Measurements from ENCODE around the gene FEM1B.

FEM1B gene

DNA sequence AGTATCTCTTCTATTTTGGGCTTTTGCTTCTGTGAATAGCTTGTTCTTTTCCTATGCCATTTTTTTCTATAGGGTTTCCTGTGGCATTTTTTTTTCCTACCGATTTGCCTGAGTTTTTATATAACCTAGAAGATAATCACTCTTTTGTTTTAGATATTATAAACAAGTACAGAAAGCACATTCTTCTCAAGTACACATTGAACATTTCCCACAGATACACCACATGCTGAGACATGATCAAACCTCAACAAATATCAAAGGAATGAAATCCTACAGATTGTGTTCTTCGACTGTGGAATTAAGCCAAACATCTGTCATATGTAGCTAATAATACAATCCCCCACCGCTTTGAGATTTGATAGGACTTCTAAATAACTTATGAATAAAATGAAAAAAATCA is 9.1 kb upstream of the FEM1B start:
- TF ChIP-seq, protein P1, sequence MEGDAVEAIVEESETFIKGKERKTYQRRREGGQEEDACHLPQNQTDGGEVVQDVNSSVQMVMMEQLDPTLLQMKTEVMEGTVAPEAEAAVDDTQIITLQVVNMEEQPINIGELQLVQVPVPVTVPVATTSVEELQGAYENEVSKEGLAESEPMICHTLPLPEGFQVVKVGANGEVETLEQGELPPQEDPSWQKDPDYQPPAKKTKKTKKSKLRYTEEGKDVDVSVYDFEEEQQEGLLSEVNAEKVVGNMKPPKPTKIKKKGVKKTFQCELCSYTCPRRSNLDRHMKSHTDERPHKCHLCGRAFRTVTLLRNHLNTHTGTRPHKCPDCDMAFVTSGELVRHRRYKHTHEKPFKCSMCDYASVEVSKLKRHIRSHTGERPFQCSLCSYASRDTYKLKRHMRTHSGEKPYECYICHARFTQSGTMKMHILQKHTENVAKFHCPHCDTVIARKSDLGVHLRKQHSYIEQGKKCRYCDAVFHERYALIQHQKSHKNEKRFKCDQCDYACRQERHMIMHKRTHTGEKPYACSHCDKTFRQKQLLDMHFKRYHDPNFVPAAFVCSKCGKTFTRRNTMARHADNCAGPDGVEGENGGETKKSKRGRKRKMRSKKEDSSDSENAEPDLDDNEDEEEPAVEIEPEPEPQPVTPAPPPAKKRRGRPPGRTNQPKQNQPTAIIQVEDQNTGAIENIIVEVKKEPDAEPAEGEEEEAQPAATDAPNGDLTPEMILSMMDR (conservative IDR thresholded peaks at IDR 0.05; ENCODE audit: low read depth, low read length), result no peak
- H3K4me3 ChIP-seq (ENCODE audit: low read length), result no peak overlapping the region
- DNase-seq (ENCODE audit: low read depth), result no peak

DNA sequence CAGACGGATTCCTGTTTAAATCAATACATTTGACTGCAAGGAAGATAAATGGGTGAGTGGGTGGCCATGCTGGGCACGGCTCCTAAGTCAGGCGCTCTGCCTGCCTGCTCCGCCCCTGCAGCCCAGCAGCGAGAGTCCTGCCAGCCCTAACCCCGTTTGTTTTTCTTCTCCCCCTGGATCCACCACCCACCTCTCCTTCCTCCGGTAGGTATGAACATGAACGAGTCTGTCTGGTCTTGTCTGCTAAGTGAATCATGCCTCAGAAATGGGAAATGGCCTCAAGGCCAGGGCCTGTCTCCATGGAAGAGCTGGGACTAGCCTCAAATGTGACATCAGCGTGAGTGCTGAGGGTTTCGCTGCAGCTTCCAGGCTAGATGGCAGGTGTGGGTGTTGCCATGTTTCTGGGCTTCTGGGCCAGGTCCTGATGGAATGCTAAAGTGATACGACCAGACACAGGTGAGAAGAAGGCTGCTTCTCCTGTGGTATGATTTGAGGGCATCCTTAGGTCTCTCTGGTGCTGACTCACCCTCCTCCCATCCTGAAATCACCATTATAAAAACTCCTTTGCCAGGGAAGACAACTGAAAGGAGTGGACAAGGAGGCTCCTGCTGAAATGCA is 5.6 kb upstream of the FEM1B start:
- H3K4me3 ChIP-seq (ENCODE audit: low read length), result no peak overlapping the region
- no peak for DNase-seq (ENCODE audit: low read depth)
- TF ChIP-seq, protein P1 (conservative IDR thresholded peaks at IDR 0.05; ENCODE audit: low read depth, low read length), result no peak

DNA sequence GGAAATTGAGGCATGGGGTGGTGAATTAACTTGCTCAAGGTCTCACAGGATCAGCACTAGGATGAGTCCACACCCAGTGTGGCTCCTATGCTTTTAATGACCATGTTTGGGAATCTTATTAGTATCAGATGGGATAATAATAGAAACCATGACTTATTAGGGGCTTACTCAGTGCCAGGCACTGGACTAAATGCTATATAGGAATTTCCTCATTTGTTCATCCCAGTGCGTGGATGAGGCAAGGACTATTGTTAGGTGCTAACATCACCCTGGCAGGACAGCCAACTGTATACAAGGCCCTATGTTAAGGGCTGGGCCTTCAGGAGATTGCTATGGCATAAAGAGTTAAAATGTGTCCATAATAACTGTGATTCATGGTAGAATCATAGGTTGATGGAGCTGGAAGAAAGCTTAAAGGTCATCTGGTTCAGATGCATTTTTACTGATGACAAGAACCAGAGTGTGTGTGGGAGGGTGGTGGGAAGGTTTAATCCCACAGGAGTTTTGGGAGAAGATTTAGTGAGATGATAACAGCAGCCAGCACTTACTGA is 4.7 kb upstream of the FEM1B start:
- TF ChIP-seq, protein P1 (conservative IDR thresholded peaks at IDR 0.05; ENCODE audit: low read depth, low read length), result no peak
- no peak overlapping the region for H3K4me3 ChIP-seq (ENCODE audit: low read length)
- DNase-seq (ENCODE audit: low read depth), result no peak

DNA sequence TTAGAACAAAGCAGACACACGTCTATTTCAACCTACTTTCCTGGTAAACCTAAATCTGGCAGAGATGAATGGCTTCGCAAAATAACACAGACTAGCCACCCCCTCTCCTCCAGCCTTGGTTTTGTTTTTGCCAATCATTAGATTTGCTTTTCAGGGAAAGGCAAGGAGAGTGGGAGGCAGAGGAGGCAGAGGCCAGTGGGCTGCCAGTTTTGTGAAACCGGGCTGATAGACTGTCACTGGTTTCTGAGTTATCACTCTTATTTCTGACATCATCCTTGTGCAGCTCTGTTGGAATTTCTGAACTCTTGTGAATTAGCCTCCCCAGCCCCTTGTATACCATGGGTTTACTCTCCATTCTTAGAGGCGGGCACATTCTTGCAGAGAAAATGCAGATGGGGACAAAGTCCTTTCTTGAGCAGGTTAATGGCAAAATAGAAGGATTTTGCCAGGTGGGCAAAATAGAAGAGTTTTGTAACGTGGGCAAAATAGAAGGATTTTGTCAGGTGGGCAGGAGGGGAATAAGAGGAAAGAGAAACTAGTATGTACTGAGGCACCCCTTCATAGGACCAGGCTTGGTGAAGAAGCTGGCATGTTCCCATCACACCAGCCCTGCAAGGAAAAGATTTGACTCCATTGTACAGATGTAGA is 3.2 kb upstream of the FEM1B start:
- no peak for DNase-seq (ENCODE audit: low read depth)
- TF ChIP-seq, protein P1 (conservative IDR thresholded peaks at IDR 0.05; ENCODE audit: low read depth, low read length), result no peak
- H3K4me3 ChIP-seq (ENCODE audit: low read length), result no peak overlapping the region

DNA sequence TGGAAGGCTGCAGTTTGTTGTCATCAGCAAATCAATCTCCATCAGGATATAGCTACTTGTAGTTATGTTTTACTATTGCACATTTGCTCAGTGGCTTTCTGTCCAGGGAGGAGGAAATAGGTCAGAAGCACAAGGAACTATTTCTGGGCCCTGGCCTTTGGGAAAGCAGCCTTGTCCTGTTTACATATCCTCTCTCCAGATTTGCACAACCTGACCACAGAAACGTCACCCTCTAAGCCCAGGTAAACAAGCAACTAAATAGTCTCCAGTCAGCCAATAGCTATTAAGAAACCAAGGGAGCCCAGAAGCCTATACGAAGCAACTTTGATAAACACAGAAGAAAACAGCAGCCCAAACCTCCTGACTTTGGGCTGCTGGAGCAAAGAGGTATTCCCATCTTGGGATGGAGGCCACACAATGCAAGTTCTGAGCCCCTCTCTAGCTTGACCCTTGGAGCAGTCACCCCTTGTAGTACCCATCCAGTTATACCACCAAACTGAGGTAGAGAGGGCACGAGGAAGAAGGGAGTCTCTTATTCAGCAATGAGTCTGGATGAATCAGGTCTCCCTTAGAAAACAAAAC is 2.3 kb upstream of the FEM1B start:
- no peak overlapping the region for H3K4me3 ChIP-seq (ENCODE audit: low read length)
- no peak for DNase-seq (ENCODE audit: low read depth)
- TF ChIP-seq, protein P1 (conservative IDR thresholded peaks at IDR 0.05; ENCODE audit: low read depth, low read length), result no peak

DNA sequence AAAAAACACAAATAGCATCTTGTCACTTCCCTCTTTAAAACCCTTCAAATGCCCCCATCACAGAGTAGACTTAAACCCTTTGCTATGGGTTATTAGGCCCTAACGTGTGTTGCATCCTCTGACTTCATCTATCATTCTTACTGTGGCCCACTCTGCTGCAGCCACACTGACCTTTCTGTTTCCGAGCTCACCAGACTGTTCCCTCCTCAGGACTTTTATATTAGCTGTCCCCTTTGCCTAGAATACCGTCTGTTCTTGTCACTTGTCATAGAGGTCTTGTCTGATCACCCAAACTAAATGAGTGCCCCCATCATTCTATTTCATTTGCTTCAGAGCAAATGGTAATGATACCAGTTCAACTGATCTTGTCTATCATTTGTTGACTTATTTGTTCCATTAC is 877 bp upstream of the FEM1B start:
- DNase-seq (ENCODE audit: low read depth), result no peak
- TF ChIP-seq, protein P1 (conservative IDR thresholded peaks at IDR 0.05; ENCODE audit: low read depth, low read length), result no peak
- peak overlapping the region; percentile 98 for H3K4me3 ChIP-seq (ENCODE audit: low read length)

Data from retinal pigment epithelial cell (primary cell).